ENCODE data around the gene PIP4K2A.

Gene PIP4K2A

GRCh38 chr10:22579826-22580225 lies 134.6 kb downstream of the PIP4K2A start:
- no peak for DNase-seq
- intact Hi-C loops (cut with DNase I), result no loop called here

GRCh38 chr10:22573820-22574569 lies 140.4 kb downstream of the PIP4K2A start:
- intact Hi-C loops (cut with DNase I), result no loop called here

DNA sequence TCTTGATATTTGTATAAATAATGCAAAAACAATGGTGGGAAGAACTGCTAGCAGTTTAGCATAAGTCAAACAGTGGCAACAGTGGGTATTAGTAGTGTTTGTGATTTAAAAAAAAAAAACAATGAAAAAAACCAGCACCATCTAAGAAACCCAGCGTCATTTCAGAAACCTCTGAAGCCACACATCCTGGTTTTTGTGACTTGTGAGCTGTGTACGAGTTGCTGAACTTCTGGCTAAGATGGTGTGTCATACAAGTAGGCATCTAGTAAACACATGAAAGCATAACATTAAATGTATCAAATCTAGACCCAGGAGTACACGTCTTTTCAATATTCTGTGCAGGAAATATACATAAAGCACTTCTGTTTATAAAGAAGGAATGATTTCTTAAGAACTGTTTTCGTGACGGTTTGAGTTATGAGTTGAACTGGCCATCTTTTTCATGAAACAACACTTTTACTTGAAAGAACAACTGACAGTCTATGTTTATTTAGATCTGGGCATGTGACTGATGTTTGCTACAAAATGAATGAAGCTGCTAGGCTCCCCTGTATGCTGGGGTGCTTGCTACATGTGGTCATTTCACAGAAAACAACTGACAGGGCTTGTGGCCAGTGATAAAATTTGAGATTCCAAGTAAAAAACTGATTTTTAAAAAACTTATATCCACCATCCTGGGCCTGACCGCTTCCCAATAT lies 143.5 kb downstream of the PIP4K2A start:
- intact Hi-C loops (cut with DNase I), result no loop called here
- no peak for DNase-seq

More at GRCh38 chr10:22573820-22574569, 140.4 kb downstream of the PIP4K2A start:
- peak in 1 of 10 donors; percentile 70 for DNase-seq

GRCh38 chr10:22570234-22570633 lies 144.1 kb downstream of the PIP4K2A start:
- DNase-seq, result no peak
- intact Hi-C loops (cut with DNase I), result no loop called here

GRCh38 chr10:22568928-22569327 lies 145.4 kb downstream of the PIP4K2A start:
- intact Hi-C loops (cut with DNase I), result no loop called here
- DNase-seq, result no peak

DNA sequence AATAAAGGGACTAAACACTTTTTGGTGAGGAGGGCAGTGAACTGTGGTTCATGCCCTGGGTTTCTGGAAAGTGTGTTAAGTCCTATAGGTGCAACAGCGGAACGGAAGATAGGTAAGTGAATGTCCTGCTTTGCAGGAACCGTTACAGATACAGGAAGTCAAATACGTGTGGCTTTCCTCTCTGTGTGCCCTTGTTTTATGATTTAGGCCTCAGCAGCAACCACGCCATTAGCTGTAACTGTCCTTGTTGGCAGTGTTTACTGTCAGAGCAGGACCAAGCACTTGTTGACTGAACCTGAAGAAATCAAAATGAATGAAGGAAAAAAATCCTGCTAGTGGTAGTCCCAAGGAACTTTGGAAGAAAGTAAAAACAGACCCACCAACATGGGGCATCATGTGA lies 150.3 kb downstream of the PIP4K2A start:
- DNase-seq, result no peak

DNA sequence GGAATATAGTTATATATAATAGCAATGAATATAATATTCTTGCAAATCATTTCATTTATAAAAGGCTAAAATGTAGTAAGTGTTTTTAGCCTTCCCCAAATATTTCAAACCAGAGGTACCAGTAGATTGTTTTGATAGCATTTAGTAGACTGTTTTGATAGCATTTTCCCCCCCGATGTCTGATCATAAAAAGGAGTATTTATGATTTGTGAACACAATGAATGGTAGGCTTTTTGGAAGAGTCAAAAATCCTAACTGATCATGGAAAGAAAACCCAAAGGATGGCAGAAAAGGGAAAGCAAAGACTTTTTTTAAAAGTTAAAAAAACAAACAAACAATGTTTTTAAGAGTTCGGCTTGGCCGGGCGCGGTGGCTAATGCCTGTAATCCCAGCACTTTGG lies 152.5 kb downstream of the PIP4K2A start:
- intact Hi-C loops (cut with DNase I), result no loop called here
- no peak for DNase-seq

More for the DNA sequence above, 150.3 kb downstream of the PIP4K2A start:
- intact Hi-C loops (cut with DNase I), result no loop called here

DNA sequence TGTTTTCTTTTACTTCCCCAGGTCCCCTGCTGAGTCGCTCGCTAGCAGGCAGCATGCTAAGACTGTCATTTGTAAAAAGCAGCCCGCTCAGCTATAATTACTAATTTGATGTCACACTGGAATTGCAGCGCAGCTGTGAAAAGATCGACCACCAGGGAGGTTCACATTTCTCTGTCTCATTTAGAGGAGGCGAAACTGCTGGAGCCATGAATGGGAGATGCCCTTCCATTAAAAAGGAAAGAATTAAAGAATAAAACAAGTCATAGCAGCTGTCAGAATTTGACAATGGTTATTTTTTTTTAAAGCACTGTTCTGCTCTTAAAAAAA lies 153.5 kb downstream of the PIP4K2A start:
- no peak for DNase-seq
- intact Hi-C loops (cut with DNase I), result no loop called here

DNA sequence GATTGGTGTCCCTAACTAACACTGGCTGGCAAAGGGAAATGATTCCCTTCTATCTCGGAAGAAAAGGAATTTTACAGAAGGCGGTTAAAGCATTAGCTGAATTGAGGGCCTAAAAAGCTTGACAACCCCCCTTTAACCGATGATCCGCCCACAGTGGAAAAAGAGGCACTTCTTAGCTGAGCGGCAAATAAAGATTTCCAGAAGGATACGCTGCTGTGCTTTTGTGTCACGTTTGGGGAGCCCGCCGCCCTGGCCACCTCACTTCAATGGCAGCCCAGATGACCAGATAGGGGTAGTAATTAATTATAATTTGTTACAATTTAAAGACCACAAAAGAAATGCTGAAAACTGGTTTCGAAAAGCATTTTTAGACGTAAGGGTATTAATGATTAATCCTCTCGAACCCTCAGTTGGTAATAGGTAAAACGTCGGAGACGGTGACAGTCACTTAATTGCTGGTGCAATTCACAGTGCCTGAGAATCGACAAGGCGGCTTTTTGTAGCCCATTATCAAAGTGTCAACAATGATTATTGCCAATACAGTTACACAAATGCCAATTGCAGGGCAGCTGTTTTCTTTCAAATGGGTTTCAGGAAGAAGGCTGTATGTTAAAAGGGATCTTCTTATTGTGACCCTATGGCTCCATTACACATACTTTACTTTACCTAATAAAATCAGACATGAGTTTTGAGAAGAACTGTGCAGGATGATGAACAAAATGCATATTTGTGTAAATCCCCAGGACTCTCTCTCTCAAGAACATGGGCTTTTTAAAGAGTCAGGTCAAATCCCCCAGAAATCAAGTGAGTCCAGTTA lies 154.1 kb downstream of the PIP4K2A start:
- DNase-seq, result no peak
- intact Hi-C loops (cut with DNase I), result no loop called here

GRCh38 chr10:22557321-22557720 lies 157.1 kb downstream of the PIP4K2A start:
- DNase-seq, result no peak
- intact Hi-C loops (cut with DNase I), result loop anchor here (10.0 kb wide), 1 partner anchor 427 kb away; no protein-coding TSS in a partner anchor

GRCh38 chr10:22556774-22557173 lies 157.6 kb downstream of the PIP4K2A start:
- intact Hi-C loops (cut with DNase I), result loop anchor here (10.0 kb wide), 1 partner anchor 428 kb away; no protein-coding TSS in a partner anchor
- no peak for DNase-seq

DNA sequence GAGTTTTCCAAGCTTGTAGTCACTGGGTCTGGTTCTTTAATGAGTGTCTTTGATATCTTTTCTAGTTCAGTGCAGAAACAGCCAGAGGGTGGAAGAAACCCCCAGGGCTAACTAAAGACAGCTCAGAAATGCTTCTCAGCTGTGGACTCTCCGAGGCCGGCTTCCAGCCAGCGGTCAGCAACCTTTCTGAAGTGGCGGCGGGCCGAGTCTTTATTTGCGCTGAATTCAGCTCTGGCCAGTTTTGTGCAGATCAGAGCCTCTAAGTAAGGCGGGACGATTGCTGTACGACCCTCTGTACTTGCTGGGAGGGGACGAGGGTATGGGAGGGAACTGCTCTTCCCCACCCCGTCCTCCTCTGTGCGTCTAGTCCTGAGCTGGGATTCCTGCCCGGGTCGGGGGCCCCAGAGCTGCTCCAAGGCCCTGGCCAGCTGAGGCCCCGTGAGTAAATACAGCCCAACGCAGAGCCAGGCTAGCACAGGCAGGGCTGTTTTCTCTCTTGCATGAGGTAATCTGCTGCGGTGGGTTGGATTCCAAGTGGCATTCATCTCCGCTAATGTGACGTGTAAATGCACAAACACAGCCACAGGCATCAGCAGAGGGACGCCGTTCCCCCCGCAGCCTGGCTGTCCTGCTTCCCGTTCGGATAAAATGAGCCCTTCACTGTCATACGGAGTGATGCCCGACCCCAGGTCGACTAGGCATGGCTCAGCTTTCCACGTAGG lies 159.8 kb downstream of the PIP4K2A start:
- peak; percentile 23 to 93 (median 56) for DNase-seq

DNA sequence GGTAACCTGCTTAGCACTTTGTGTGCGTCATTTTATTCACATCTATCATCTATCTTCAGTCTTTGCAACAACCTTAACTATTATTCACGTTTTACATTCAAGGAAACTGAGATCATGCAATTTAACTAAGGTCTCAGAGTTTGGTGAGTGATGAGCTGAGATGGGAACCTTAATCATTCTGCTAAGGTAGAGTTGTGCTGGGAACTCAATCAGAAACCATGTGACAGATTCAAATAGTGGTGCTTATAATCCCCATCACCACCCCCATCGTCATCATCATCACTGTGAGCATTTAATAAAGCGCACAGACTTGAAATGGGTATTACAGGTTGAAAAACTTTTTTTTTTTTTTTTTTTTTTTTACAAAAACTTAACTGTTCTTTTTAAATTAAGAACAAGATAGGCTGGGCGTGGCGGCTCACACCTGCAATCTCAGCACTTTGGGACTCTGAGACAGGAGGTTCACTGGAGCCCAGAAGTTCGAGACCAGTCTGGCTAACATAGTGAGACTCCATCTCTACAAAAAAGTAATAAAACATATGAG lies 160.9 kb downstream of the PIP4K2A start:
- no peak for DNase-seq
- intact Hi-C loops (cut with DNase I), result loop anchor here (5.0 to 10.0 kb wide), 2 partner anchors 221 to 431 kb away; no protein-coding TSS in a partner anchor

More for the DNA sequence above, 159.8 kb downstream of the PIP4K2A start:
- intact Hi-C loops (cut with DNase I), result loop anchor here (5.0 to 10.0 kb wide), 2 partner anchors 222 to 430 kb away; no protein-coding TSS in a partner anchor

DNA sequence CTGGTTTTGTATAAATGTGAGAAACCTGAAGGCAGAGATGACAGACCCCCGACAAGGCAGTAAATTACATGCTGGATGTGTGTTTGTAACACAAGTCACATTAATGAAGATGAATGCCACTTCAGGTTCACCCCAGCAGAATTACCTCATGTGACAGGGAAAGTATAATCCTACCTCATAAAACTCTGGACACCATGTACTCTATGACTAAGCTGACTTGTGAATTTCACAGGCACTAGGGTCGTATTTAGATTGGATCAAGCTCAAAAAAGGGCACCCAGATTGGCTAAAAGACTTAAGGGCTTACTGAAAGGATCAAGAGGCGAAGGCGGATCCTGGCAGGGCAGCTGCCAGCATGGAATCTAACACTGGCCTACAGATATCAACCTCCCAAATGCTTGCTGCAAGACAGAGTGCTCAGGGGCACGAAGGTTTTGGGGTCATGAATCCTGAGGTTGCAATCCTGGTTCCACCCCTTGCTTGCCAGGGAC lies 161.4 kb downstream of the PIP4K2A start:
- intact Hi-C loops (cut with DNase I), result loop anchor here (5.0 to 10.0 kb wide), 2 partner anchors 221 to 432 kb away; no protein-coding TSS in a partner anchor
- no peak for DNase-seq

- no peak for DNase-seq
- intact Hi-C loops (cut with DNase I), result loop anchor here (5.0 to 10.0 kb wide), 2 partner anchors 220 to 433 kb away; no protein-coding TSS in a partner anchor
Observed at GRCh38 chr10:22551681-22552365, 162.6 kb downstream of the PIP4K2A start.

GRCh38 chr10:22550732-22551131 lies 163.6 kb downstream of the PIP4K2A start:
- intact Hi-C loops (cut with DNase I), result loop anchor here (5.0 to 10.0 kb wide), 2 partner anchors 218 to 434 kb away; no protein-coding TSS in a partner anchor
- DNase-seq, result peak in 5 of 10 donors; percentile 34 to 87 (median 53)

DNA sequence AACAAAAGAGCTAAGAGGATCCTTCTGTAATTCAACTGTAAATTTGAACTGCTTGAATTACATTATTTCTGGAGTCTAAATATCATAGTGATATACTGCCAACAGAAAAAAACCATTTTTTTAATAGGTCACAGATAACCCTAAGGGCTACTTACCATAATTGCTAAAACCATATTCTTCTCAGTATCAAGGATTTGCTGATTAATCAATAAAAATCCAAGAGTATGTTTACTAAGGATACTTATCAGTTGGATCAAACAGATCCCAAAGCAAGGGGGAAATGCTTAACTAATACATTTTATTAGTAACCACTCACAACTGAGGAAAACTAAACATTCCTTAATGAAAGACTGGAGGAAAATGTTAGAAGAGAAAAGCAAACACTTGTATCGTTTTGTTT lies 166.0 kb downstream of the PIP4K2A start:
- intact Hi-C loops (cut with DNase I), result no loop called here

GRCh38 chr10:22545643-22546042 lies 168.7 kb downstream of the PIP4K2A start:
- intact Hi-C loops (cut with DNase I), result no loop called here
- no peak for DNase-seq

More for the DNA sequence above, 166.0 kb downstream of the PIP4K2A start:
- no peak for DNase-seq
